GM21447 (cell line): ENCODE results near the gene TOMM5.
A peak's percentile ranks its signal among the peaks of the same experiment; 100 is the strongest.
"Not testable (repeated sequence)": the region's sequence is repeated elsewhere in the genome, so short reads cannot be mapped to it uniquely, and the experiment has no call there.

Experiments
- ATAC-seq: cut with Tn5 transposase; IDR thresholded peaks from one replicate; pipeline ENCODE4 v1.9.1; 2021; ENCODE audit not compliant: unreplicated experiment

TOMM5 gene

DNA sequence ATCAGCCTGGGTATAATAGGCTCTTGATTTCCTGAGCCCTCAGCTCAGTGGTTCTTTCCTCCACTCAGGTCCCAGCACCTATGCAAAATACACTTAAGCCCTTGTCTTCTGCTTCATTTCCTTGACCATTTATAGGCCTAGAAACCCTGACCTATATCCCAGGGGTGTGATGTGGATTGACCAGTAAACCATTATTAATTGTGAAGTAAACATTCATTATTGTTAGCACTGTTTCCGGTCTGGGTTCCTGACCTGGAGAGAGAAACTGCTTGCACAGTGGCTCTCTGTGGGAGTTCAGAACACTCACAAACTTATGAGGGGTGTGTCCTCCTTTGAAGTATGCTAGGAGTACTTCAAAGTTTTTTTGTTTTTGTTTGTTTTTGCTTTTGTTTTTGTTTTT is 19.6 kb upstream of the TOMM5 start:
- no peak for ATAC-seq

DNA sequence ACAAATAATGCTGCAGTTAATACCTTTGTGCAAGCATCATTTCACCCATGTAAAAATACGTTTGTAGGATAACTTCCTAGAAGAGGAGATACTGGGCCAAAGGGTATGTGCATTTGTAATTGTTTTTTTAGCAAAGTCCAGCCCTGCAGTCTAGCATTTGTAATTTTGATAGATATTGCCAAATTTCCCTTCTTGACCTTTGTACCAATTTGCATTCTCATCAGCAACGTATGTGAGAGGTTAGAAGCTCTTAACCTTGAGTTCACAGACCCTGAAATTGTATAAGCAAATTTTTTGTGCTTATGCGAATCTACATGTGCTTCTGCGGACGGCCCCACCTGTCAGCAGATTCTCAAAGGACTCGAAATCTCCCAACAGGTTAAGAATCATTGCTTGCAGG is 18.6 kb upstream of the TOMM5 start:
- no peak for ATAC-seq

DNA sequence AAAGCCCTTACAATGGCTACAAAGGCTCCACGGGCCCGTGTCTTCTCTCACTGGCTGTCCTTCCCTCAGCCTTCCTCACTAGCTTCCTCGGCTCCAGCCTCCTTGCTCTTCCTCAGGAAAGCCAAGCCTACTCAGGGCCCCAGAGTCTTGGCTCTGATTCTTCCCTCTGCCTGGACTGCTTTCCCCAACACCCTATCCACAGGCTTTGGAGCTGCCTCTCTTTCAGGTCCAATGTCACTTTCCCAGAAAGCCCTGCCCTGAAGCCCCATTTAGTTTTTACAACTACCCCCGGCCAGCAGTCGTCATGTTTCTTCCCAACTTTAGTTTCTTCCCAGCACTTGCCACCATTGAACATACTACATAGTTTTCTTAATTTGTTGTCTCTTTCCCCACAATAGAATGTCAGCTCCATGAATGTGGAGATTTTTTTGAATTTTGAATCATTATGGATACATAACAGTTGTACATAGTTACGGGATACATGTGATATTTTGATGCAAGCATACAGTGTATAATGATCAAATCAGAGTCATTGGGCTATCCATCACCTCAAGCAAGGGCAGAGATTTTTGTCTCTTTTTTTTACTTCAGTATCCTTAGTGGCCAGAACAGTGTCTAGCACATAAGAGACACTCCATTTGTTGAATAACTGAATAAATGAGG is 17.5 kb upstream of the TOMM5 start:
- ATAC-seq, result no peak

DNA sequence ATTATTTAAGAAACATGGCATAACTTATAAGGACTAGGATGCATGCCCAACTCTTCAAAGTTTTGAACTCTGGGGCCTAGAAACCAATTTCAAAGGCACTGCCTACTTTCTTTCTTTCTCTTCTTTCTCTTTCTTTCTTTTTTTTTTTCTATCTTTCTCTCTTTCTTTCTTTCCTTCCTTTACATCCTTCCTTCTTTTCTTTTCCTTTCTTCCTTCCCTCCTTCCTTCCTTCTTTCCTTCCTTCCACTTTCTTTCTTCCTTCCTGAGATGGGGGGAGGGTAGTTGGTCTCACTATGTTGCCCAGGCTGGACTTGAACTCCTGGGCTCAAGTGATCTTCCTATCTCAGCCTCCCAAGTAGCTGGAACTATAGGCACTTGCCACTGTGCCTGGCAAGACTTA is 15.9 kb upstream of the TOMM5 start:
- no peak for ATAC-seq

GRCh38 chr9:37604296-37604695 is 11.9 kb upstream of the TOMM5 start:
- ATAC-seq, result no peak

- no peak for ATAC-seq
These were observed 10.4 kb upstream of the TOMM5 start for GRCh38 chr9:37602817-37603216.

DNA sequence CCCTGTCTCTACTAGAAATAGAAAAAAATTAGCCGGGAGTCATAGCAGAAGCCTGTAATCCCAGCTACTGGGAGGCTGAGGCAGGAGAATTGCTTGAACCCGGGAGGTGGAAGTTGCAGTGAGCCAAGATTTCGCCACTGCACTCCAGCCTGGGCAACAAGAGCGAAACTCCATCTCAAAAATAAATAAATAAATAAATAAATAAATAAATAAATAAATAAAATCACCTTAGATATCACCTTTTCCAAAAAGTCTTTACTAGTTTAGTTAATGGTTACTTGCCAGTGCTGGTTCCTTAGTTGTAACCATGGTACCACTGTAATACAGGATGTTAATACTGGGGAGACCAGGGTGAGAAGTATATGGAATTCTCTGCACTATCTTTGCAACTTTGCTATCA is 9.7 kb upstream of the TOMM5 start:
- not testable (repeated sequence) for ATAC-seq

GRCh38 chr9:37596504-37596903 is 4.1 kb upstream of the TOMM5 start:
- no peak for ATAC-seq

- ATAC-seq, result no peak
These were observed 1.6 kb upstream of the TOMM5 start for GRCh38 chr9:37593883-37594448.

- ATAC-seq, result no peak
These were observed 4.9 kb downstream of the TOMM5 start for GRCh38 chr9:37587521-37587920.

- no peak for ATAC-seq
These were observed 8.8 kb downstream of the TOMM5 start for GRCh38 chr9:37583522-37584121.

DNA sequence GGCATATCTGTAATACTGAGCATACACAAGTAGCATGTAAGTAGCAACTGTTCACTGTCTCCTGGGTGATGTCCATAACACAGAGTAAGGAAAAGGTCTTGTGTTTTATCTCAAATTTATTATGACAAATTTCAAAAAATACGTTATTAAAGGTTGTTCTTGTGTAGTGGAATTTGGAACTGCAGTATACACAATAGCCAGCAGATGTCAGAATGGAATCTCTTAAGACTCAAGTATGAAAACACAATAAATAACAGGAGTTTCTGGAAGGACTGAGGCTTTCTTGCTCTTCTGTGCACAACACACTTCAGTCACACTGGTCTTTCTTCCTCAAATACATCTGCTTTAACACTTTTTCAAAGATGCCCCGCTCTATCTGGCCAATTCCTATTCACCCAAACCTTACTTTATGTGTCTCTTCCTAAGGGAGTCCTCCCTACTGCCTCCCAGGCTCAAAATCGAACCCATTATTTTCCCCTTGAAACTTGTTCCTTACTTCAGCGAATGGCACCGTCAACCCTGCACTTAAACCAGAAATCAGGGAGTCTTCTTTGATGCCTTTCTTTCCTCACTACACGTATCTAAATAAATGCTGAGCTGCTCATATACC is 9.7 kb downstream of the TOMM5 start:
- no peak for ATAC-seq

- ATAC-seq, result peak; percentile 70
These were observed 16.3 kb downstream of the TOMM5 start, which contains the start of gene FBXO10 for GRCh38 chr9:37575921-37576721. Gene FBXO10 (minus strand): TSS chr9:37576380. CDS start chr9:37541768, 34,612 bp downstream.

- ATAC-seq, result peak; percentile 62
These were observed 16.9 kb downstream of the TOMM5 start for GRCh38 chr9:37575511-37575914.

DNA sequence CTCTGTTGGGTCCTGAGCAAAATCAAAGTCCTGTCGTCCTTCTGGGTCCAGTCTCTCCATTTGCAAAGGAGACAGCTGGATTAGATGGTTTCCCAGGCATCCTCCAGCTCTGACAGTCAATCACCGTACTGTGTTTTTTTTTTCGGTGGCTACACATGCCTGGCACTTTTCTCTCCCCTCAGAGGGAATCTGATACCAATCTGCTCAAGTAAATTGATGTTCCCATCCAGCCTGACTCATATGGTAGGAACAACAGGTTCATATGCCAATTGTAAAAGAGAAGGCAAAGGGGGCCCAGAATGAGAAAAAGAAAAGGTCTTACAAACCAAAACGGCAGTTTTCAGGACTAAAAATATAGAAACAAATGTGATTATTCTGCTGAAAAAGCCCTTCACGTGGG is 17.4 kb downstream of the TOMM5 start:
- no peak for ATAC-seq

GRCh38 chr9:37574241-37574721 is 18.1 kb downstream of the TOMM5 start:
- no peak for ATAC-seq

DNA sequence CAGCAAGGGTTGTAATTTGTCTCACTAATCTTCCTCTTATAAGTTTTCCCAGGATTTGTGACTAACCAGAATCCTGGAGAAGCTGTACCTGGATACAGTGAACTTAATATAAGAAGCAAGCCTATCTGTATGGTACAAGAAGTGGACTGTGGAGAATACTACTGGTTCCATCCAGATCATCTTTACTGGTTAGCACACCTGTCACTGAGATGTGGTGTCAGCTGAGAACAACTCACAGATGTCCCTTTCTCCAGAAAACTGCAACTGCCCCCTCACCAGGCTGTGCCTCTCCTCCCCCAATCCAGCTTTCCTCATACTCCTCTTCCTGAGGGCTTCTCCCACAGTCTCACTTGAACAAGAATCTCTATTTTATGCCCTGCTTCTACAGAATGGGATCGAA is 21.1 kb downstream of the TOMM5 start:
- ATAC-seq, result no peak

DNA sequence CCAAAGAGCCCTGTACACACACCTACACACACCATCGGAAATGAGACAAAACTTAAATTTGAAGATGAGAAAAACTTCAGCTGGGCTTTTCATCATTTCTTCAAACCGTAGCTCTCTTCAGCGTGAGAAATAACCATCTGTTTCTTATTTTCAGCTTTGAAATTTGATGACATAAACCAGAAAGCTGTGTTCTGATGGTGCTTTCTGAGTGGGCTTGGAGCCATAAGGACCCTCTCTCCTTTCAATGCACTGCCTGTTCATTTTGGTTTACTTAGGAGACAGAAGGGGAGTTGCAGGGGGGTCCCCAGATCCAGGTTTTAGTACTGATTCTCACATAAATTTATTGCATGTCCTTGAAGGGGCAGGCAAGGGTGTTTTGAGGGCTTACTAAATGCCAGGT is 25.7 kb downstream of the TOMM5 start:
- ATAC-seq, result peak; percentile 11

DNA sequence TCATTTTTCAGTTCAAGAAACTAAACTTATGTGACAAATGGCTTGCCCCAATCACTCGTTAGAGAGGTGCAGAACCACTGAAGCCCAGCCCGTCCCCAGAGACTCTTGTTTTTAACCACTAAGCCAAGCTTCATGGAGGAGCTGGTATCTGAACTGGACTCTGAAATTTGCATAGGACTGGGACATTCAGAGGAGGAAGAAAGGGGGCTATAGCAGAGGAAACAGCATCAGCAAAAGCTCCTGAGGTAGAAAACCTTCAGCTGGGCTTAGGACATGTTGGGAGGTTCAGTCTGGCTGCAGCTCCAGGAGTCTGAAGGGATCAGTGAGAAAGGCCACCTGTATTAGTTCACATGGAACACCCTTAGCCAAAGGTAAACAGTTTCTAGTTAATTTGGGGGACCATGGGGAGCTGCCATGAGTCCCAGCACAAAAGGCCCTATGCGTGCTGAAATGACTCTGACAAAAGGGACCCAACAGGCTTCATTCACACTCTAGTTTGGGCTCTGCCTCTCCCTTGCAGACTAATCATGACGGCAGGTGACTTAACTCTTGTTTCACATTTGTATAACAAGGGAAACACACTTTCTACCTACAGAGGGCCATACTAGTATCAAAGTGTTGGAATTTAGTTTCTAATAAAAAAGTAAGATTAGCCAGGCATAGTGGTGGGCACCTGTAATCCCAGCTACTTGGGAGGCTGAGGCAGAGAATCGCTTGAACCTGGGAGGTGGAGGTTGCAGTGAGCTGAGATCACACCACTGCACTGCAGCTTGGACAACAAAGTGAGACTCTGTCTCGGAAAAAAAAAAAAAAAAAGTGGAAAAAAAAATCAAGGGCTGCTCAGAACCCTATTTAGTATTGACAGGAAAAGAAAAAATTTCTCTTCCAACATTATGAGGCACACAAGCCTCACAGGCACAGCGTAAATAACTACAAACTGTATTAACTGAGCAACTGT is 26.5 kb downstream of the TOMM5 start:
- ATAC-seq, result peak; percentile 80

GRCh38 chr9:37564916-37565315 is 27.5 kb downstream of the TOMM5 start:
- no peak for ATAC-seq
